SIG-M5 treated with dmso at 0.1 percent for 504 hours (cell line): ENCODE measurements around the gene ZNF619.
"Not testable (repeated sequence)": the region's sequence is repeated elsewhere in the genome, so short reads cannot be mapped to it uniquely, and the experiment has no call there.

ENCODE experiments used
- DNase-seq: peaks from one replicate; lab custom pipeline; 2025; ENCODE audit not compliant: unreplicated experiment; lab: John Stamatoyannopoulos, UW

ZNF619 gene

DNA sequence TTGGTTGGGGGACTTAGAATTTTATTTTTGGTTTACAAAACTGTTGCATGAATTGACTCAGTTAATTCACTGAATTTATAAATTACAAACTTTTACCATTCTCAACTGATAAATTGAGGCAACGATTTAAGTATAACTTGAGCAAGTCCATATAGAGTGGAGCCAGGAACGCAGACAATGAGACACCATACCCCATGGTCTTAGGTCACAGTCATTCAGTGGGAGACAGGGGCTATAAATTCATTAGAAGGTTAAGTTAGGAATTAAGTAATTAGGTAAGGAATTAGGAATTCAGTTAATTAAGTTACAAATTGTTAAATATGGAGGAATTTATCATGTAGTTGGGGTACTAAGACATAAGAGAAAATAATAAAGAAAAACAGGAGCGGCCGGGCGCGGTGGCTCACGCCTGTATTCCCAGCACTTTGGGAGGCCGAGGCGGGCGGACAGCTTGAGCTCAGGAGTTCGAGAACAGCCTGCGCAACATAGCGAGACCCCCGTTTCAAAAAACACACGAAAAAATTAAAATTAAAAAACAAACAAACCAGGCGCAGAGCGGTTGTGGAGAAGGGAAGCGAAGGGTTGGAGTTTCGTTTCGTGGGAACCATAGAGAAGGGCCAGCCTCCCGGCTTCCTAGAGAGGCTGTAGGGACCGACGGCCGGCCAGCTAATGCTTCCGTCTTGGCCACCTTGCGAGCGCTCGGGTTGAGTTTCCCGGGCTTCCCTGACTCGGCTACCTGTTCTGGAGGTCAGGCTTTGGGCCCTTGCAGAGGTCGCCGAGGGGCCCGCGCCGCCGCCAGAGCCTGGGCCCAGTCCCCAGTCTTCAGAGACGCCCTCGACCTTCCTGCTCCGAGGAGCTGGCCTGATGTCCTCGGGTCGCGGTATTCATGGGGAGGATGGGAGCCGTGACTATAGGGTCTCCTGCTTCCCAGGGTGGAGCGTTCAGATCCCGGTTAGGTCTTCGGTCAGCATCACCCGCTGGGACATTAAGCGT is at the start of gene ZNF619:
Gene ZNF619 (plus strand): TSS at position 645 of the 993 bp plus-strand sequence. CDS start 858 bp downstream, outside the sequence.
- peak; percentile 75 for DNase-seq

GRCh38 chr3:40432793-40433192 is 44.1 kb upstream of the ZNF619 start:
- DNase-seq, result no peak

DNA sequence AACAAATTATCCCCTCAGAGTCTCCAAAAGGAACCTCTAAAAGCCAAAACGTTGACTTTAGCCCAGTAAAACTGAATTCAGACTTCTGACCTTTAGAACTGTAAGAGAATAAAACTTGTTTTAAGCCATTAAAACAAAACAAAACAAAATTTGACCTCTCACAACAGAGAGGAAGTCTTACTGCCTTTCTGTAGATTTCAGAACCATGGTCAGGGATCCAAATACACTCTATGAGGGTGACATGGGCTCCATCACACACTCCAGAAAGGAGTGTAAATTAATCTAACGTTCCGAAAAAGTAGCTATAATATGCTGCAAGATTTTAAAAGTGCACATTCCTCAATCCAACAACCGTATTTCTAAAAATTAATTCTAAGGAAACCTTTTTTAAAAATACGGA is 39.0 kb upstream of the ZNF619 start:
- no peak for DNase-seq

GRCh38 chr3:40445062-40445461 is 31.9 kb upstream of the ZNF619 start:
- DNase-seq, result no peak

DNA sequence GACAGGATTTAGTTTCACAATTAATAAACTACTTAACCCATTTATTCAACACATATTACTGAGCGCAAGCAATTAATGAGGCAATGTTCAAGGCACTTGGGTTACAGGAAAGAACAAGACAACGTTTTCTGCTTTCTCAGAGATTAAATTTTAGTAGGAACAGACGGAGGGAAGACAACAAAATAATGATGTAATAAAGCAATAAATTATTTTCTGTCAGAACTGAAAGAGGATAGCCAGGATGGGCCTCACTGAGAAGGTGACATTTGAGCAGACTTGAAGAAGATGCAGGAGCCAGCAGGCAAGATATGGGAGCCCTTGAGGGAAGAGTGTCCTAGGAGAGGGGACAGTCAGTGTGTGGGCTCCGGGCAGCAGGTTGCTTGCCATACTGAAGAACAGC is 31.0 kb upstream of the ZNF619 start:
- DNase-seq, result no peak

- DNase-seq, result no peak
These were observed 26.5 kb upstream of the ZNF619 start for GRCh38 chr3:40450438-40450837.

DNA sequence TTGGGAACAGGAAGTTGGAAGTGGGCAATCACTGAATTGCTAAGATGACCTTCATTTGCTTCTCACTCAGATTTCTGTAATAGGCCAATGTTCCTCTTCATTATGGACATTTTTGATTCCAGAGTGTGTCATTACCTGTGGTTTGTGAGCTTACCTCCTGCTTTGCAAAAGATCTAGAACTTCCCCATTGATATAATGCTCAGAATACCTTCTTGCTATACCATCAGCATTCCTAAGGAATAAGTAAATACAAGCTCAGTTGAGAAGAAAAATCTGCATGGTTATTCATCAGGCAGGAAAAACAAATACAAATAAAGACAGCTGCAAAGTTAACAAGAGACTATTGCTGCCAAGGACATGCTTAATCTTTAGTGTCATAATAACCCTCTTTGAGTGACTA is 25.4 kb upstream of the ZNF619 start:
- DNase-seq, result no peak

DNA sequence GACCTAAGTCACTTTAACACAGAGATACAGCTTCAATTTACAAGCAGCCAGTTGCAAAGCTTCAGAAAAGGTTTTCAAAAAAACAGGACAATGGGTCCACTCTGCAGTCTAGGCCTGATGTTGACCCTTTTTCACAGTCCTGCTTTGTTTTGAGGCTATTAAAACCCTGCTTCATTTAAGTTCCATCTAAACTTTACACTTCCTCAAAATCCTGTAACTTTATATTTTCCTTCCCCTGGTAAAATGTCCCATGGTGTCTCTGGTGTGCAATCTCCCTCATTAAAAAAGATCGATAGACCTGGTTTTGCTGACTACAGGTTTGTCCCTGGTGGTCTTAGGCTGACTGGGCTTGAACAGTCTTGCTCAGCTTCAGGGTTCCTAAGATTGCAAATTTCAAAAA is 24.9 kb upstream of the ZNF619 start:
- no peak for DNase-seq

DNA sequence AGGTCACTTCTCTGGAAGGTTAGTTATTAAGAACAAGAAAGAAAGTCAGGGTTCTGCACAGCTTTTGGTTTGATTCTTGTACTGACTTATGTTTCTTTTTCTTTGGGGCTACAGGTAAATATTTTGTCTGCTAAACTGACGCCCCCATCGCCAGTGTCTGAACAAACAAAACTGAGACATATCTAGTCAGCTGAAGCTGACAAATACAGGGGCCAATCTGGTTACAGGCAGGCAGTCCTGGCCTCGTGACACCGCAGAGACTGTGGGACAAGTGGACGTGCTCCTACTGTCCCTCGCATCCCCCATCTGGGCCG is 24.4 kb upstream of the ZNF619 start:
- no peak for DNase-seq

DNA sequence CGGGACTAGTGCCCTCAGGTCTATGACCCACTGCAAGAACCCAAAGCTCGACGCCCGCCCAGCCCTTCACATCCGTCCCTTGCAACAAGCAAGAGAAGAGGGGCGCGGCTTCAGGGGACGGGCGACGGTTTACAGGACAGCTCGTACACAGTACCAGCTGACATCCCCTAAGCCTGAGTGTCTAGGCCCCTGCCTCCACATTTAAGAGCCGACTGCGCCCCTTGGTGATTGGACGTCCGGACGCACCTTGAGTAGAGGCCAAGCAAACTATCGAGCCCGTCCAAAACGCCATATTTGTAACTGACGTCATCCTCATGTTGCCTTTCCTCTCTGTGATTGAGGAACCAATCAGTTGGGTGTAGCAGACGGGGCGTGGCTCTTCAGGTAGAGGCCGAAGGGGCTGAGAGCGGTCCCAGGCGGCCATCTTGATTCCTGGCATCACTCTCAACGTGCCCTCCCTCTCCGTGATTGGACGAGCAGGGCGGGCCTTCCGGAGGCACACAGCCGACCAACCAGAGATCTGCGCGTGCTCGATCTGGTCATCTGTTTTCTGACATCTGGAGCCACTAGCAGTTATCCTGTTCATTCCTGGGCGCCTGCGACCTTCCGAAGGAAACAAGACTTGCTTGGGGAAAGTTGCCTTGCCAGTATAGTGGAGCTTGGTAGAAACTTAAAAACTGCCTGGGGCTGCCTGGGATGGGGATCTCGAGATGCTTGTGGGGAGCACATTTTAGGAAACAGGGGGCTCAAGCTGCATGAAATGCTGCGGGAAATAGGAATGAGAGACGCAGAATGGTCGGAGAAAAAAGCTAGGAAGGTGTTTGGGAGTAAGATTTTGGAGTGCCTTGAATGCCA is 23.8 kb upstream of the ZNF619 start:
- peak; percentile 100 for DNase-seq

- DNase-seq, result no peak
These were observed 23.0 kb upstream of the ZNF619 start for GRCh38 chr3:40453933-40454332.

DNA sequence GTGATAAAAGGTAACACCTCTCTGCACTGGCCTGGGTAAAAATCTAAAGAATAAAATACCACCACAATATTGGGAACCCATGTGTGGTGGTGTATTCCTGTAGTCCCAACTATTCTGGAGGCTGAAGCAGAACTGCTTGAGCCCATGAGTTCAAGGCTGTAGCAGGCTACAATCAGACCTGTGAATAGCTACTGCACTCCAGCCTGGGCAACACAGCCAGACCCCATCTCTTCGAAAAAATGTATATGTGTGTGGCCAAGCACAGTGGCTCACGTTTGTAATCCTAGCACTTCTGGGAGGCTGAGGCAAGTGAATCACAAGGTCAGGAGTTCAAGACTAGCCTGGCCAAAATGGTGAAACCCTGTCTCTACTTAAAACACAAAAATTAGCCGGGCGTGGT is 21.6 kb upstream of the ZNF619 start:
- DNase-seq, result no peak

GRCh38 chr3:40456279-40456939 is 20.5 kb upstream of the ZNF619 start:
- DNase-seq, result no peak

GRCh38 chr3:40456940-40457823 is 19.7 kb upstream of the ZNF619 start, which contains the start of gene RPL14:
RPL14 (plus strand) TSS chr3:40457339; CDS start chr3:40457472, 133 bp downstream.
- DNase-seq, result peak; percentile 96

- no peak for DNase-seq
These were observed 18.4 kb upstream of the ZNF619 start for GRCh38 chr3:40458473-40458872.

DNA sequence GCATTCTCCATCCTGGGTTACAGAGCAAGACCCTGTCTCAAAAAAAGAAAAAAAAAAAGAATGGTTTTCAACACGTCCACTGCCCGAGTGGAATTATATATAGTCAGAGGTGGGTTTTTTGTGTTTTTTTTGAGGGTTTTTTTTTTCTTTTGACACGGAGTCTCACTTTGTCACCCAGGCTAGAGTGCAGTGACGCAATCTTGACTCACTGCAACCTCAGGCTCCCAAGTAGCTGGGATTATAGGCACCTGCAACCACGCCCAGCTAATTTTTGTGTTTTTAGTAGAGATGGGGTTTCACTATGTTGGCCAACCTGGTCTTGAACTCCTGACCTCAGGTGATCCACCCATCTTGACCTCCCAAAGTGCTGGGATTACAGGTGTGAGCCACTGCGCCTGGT is 16.4 kb upstream of the ZNF619 start:
- DNase-seq, result not testable (repeated sequence)

DNA sequence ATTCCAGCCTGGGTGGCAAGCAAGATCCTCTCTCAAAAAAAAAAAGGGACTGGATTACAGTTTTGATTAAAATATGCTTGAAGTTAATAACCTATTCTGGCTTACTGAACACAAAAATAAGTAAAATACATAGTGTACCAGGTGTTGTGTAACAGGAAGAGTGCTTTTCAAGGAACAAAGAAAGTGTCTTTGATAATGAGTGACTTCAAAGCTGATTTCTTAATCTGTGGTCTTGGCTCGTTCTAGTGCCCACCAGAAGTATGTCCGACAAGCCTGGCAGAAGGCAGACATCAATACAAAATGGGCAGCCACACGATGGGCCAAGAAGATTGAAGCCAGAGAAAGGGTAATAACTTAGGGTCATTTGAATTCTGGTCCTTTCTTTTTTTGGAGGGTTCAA is 15.8 kb upstream of the ZNF619 start:
- no peak for DNase-seq

- not testable (repeated sequence) for DNase-seq
These were observed 14.1 kb upstream of the ZNF619 start for GRCh38 chr3:40462838-40463237.

GRCh38 chr3:40463579-40463978 is 13.3 kb upstream of the ZNF619 start:
- no peak for DNase-seq
